ENCODE results near the gene DHODH. TPM values are rescaled to one million over a fixed set of nuclear protein-coding genes. Genes with fewer than 3 reads are reported as not detected.

The DHODH gene
- total and polyA plus RNA-seq, 2 experiments from 2014 or later, result 10.7 to 15.1 TPM

- Mint-ChIP-seq H3K9me3 (no peaks in the 10 kb centered on the region), H3K27me3 (ENCODE audit: insufficient read depth, low read depth, poor library complexity) (no peaks in the 10 kb centered on the region), H3K4me1 (no peaks in the 10 kb centered on the region), H3K36me3 (ENCODE audit: low read depth) (no peaks in the 10 kb centered on the region), H3K27ac (no peak overlapping the region), H3K4me3 (no peak overlapping the region)
- H3K9me2 ChIP-seq (ENCODE audit: insufficient read depth), result no peaks in the 10 kb centered on the region
- no peak overlapping the region for H3K27ac ChIP-seq (ENCODE audit: low read depth)
- H3K4me1 ChIP-seq (ENCODE audit: insufficient read depth), result no peaks in the 10 kb centered on the region
- H3F3A ChIP-seq (replicated peaks; ENCODE audit: low read depth), result no peaks in the 10 kb centered on the region
- no peaks in the 10 kb centered on the region for H3K36me3 ChIP-seq (ENCODE audit: insufficient read depth)
- ATAC-seq (no peak), DNase-seq (ENCODE audit: low spot score) (no peak)
- H3K4me3 ChIP-seq, result no peak overlapping the region
- no peak overlapping the region for H3K4me2 ChIP-seq
- H2AFZ ChIP-seq, result no peak overlapping the region
- H3K27me3 ChIP-seq (ENCODE audit: insufficient read depth), result no peaks in the 10 kb centered on the region
- no peaks in the 10 kb centered on the region for H3K79me2 ChIP-seq (replicated peaks; ENCODE audit: insufficient read depth)
- H4K20me1 ChIP-seq (replicated peaks; ENCODE audit: insufficient read depth), result no peaks in the 10 kb centered on the region
- TF ChIP-seq ZNF462 (CRISPR knock-in tag; IDR thresholded peaks at IDR 0.05) (no peak), ETS1 (IDR thresholded peaks at IDR 0.05) (no peak), REST (IDR thresholded peaks at IDR 0.05; ENCODE audit: unreplicated experiment) (no peak), POLR2AphosphoS5 (IDR thresholded peaks at IDR 0.05; ENCODE audit: low read depth) (no peak), EZH2phosphoT487 (IDR thresholded peaks at IDR 0.05; ENCODE audit: unreplicated experiment) (no peak), NANOG (IDR thresholded peaks at IDR 0.05; ENCODE audit: borderline replicate concordance) (no peak), CTCF (conservative IDR thresholded peaks at IDR 0.05; ENCODE audit: low read depth in 2 of 2) (no peak), CREB1 (CRISPR knock-in tag; IDR thresholded peaks at IDR 0.05; ENCODE audit: low read depth) (no peak)
These were observed 34.3 kb upstream of the DHODH start for GRCh38 chr16:71974068-71974818.
